Body of pancreas (tissue), 4 donors: ENCODE results near the gene KCNRG.

Experiments
- CTCF ChIP-seq, 7 experiments: fragments of 450-650 bp in 4 of 7; fragments of 200-600 bp in 3 of 7; sonication (generic) in 3 of 7; IDR thresholded peaks; one replicate each; pipeline ENCODE4 v1.5.1; 2016 to 2019; ENCODE audit warnings: antibody characterized with exemption in 7 of 7
- POLR2A ChIP-seq, 3 donors: fragments of 450-650 bp; IDR thresholded peaks; one replicate each; pipeline ENCODE4 v1.6.1; 2016; ENCODE audit warnings: antibody characterized with exemption in 3 of 3, mild to moderate bottlenecking in 2 of 3

GRCh38 chr13:49998714-49999624, 16.3 kb upstream of the KCNRG start:
- no peak for TF ChIP-seq POLR2A (IDR thresholded peaks at IDR 0.05)
- no peak for TF ChIP-seq CTCF (IDR thresholded peaks at IDR 0.05)
